Measurements from ENCODE around the gene FBXO45.

DNA sequence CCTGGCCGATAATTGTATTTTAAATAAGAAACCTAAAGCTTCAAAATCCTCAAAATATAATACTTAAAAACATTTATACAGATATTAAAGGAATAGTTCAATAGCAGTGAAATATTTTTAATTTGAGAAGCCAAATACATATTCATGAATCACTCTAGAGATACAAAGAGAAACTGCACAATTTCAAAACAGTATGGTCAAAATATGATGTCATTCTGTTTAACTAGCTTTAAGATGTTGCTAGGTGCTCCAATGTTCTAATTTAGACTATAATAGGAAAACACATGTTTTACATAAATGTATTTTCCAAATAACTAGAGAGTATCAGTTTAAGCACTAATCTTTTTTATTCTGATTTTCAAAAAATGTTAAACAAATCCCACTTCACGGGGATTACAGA, 60.8 kb downstream of the FBXO45 start:
- TF ChIP-seq, protein P1, sequence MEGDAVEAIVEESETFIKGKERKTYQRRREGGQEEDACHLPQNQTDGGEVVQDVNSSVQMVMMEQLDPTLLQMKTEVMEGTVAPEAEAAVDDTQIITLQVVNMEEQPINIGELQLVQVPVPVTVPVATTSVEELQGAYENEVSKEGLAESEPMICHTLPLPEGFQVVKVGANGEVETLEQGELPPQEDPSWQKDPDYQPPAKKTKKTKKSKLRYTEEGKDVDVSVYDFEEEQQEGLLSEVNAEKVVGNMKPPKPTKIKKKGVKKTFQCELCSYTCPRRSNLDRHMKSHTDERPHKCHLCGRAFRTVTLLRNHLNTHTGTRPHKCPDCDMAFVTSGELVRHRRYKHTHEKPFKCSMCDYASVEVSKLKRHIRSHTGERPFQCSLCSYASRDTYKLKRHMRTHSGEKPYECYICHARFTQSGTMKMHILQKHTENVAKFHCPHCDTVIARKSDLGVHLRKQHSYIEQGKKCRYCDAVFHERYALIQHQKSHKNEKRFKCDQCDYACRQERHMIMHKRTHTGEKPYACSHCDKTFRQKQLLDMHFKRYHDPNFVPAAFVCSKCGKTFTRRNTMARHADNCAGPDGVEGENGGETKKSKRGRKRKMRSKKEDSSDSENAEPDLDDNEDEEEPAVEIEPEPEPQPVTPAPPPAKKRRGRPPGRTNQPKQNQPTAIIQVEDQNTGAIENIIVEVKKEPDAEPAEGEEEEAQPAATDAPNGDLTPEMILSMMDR (IDR thresholded peaks at IDR 0.05), result no peak
- no peak for TF ChIP-seq POLR2A (IDR thresholded peaks at IDR 0.05)

Measured in heart left ventricle (tissue), 13 donors.